GM20431 (cell line): ENCODE measurements around the gene REST.
"Not testable (repeated sequence)": the region's sequence is repeated elsewhere in the genome, so short reads cannot be mapped to it uniquely, and the experiment has no call there.

Experiments used
- in situ Hi-C: fragments of 300-500 bp; cut with MseI, MboI; formaldehyde crosslinking; loops from one replicate; pipeline ENCODE4 v1.15.0; 2020; ENCODE audit warnings: low sequenced_read_pairs; ENCODE audit not compliant: unreplicated experiment

REST gene

GRCh38 chr4:56906489-56907393 is 959 bp upstream of the REST start:
- in situ Hi-C loops = no loop called here

DNA sequence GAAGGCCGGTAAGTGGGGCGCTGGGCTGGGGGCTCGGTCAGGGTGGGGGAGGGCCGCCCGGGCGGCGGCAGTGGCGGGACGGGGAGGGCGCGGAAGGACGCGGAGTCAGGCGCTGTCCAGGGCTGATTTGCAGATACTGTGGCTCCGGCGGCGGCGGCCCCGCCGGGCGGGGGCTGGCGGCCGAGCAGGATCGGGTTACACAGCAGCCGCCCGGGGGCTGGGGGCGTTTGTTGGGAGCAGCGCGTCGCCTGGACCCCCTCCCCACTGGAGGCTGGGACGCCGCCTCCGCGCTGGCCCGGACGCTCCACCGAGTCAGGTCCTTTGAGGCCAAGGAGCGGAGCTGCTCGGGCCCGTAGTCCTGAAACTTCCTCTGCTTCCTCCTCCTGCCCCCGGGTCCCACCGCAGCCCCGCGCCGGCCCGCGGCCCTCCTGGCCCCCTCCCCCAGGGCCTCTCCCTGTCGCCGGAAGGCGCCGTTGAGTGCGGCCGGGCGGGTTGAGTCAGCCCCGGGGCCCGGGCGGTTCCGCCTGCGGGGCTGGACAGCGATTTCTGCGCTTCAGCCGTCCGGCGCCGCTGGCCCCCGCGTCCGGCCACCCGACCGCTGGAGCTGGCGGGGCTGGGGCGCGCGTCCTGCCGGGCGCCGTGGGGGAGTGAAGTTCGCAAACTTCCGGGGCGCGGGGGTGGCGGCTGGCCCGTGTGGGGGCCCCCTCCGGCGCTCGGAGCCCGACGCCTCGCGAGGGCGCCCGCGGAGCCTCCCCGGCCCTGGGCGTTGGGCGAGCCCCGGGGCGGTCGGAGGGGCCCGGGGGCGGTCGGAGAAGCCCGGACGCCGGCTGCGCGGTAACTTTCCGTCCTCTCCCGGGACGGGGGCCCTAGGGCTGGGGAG is 746 bp downstream of the REST start:
- in situ Hi-C loops = no loop called here

DNA sequence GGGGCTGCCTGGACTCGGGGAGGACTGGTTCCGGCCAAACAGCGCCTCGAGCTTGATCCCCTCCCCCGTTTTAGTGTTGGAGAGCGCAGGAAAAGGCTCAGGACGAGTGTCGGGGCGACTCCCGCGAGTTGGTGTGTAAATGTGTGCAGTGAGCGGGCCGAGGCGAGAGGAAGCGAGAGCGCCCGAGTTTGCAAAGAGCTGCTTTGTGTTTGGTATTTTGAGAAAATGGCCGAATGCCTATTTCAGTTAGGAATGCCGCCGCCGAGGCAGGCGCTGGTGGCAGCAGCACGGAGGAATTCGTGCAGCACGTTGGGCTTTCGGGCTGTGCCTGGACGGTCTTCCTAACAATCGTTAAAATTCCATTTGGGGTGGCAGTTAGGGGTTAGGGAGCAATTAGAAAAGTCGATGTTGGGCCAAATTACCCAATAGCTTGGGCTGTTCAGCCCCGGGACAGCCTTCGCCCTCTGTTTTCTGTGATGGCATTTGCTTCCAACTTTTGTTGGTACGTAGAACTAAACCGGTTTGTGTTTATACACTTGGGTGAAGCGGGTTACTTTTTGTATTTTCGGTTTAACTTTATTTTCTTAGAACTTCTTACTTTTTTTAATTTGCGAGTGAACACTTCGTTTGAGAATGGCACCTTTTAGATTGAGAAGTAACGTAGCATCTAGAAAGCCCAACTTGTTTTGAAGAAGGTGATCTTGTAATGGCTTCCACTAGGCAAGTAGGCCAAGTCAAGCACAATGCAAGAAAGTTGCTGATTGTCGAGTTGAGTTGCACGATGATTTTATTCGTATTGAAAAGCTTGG is 1.6 kb downstream of the REST start:
- in situ Hi-C loops = no loop called here

DNA sequence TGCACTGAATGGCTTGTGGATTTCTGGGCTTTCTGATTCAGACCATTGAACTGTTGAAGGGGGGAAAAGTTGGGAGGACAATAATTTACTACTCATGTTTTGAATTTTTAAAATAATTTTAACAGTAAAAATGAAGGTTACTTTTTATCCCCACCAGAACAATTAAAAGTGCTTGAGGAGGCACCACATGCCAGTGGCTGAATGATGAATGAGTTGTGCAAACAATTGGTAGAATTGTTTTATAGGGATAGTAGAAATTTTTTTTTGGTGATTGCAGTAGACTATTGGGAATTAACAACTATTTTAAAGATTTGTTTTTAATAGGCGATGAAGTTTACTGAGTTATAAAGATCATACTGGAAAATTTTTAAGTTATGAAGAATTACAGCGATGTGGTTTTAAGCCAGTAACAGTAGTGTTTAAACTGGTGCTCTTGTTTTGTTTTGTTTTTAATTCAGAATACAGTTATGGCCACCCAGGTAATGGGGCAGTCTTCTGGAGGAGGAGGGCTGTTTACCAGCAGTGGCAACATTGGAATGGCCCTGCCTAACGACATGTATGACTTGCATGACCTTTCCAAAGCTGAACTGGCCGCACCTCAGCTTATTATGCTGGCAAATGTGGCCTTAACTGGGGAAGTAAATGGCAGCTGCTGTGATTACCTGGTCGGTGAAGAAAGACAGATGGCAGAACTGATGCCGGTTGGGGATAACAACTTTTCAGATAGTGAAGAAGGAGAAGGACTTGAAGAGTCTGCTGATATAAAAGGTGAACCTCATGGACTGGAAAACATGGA is 2.7 kb downstream of the REST start:
- in situ Hi-C loops = no loop called here

GRCh38 chr4:56914336-56914735 is 6.6 kb downstream of the REST start:
- in situ Hi-C loops = no loop called here

GRCh38 chr4:56914977-56915376 is 7.3 kb downstream of the REST start:
- in situ Hi-C loops = not testable (repeated sequence)

- in situ Hi-C loops = no loop called here
These were observed 19.5 kb downstream of the REST start for GRCh38 chr4:56927196-56927595.

DNA sequence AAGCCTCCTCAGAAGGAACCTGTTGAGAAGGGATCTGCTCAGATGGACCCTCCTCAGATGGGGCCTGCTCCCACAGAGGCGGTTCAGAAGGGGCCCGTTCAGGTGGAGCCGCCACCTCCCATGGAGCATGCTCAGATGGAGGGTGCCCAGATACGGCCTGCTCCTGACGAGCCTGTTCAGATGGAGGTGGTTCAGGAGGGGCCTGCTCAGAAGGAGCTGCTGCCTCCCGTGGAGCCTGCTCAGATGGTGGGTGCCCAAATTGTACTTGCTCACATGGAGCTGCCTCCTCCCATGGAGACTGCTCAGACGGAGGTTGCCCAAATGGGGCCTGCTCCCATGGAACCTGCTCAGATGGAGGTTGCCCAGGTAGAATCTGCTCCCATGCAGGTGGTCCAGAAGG is 22.9 kb downstream of the REST start:
- in situ Hi-C loops = no loop called here

- in situ Hi-C loops = no loop called here
These were observed 24.2 kb downstream of the REST start for GRCh38 chr4:56931924-56932323.

- in situ Hi-C loops = no loop called here
These were observed 29.6 kb downstream of the REST start for GRCh38 chr4:56937262-56937661.

DNA sequence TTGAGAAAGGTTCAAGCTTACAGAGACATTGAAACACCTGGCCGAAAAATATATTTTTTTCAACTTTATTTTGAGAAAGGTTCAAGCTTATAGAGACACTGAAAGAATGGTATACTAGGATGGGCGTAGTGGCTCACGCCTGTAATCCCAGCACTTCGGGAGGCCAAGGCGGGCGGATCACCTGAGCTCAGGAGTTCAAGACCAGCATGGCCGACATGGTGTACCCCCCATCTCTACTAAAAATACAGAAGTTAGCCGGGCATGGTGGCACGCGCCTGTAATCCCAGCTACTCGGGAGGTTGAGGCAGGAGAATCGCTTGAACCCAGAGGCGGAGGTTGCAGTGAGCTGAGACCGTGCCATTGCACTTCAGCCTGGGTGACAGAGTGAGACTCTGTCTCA is 32.1 kb downstream of the REST start:
- in situ Hi-C loops = not testable (repeated sequence)

- in situ Hi-C loops = no loop called here
These were observed 32.7 kb downstream of the REST start for GRCh38 chr4:56940403-56940802.

- in situ Hi-C loops = no loop called here
These were observed 33.3 kb downstream of the REST start for GRCh38 chr4:56940971-56941370.

DNA sequence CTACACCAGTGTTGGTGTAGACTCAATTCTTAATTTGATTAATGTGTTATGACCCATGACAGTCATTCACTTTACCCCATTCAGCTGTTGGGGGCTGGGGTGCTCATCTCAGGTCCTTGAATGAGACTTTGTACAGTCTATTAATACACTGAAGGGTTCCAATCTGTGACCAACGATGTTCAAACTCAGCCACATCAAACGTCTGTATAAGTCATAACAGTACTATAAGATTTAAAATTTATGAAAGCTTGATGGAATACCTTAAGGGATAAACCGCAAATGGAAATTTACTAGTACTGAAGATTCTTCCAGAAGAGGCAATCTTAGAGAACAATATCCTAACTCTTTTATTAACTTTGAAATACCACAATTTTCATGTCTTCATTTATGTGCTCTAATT is 33.7 kb downstream of the REST start:
- in situ Hi-C loops = no loop called here

GRCh38 chr4:56953680-56954520 is 46.2 kb downstream of the REST start:
- in situ Hi-C loops = no loop called here

DNA sequence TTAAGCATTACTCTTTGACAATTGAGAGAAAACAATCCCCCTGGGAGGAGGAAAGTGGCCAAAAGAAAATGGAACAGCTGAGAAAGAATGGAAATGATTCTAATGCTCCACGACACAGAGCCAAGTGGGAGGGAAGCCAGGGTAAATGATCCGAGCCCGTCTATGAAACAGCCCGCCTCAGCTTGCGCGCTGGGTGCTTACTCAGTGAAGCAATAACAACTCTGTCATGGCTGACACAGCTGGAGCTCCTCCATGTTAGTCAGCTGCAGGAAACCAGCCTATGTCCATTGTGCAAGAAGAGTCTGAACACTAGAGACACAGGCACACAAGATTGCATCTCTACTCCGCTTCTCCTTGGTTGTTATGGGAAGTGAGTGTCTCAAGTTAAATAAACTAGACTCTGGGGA is 50.4 kb downstream of the REST start:
- in situ Hi-C loops = no loop called here

DNA sequence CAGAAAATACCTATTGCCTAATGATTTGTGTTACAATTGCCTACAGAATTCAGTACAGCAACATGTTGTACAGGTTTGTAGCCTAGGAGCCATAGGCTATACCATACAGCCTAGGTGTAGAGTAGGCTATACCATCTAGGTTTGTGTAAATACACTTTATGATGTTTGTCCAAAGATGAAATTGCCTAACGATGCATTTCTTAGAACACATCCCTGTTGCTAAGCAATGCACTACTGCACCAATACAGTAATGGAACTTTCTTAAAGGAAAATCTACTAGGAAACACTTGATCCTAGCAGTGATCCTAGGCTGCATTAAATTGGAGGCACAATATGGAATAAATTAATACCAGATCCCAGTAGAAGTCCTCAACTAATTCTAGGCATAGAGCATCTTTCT is 51.4 kb downstream of the REST start:
- in situ Hi-C loops = no loop called here

- in situ Hi-C loops = no loop called here
These were observed 53.4 kb downstream of the REST start for GRCh38 chr4:56961107-56961500.

DNA sequence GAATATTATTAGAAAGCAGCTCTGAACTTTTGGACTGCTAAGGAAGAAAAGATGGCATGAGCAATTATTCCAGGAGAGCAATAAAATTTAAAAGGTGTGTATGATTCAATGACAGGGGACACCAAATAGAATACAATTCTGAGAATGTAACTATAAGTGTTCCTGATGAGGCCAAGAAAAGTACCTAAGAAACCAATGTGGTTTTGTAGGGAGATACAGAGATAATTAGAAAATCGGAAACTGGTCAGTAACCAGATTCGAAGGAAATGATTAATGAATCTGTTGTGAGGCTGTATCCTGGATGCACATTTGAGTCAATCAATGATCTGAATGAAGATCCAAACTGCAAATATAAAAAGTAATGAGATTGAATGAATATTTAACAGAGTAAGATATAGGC is 63.7 kb downstream of the REST start:
- in situ Hi-C loops = no loop called here
